Measurements from ENCODE around the gene CHM. TPM values are rescaled to one million over a fixed set of nuclear protein-coding genes. Genes with fewer than 3 reads are reported as not detected.
A peak's percentile ranks its signal among the peaks of the same experiment; 100 is the strongest.

CHM gene
- total and polyA plus RNA-seq, 12 donors, result 5.9 to 16.7 (median 12.5) TPM

DNA sequence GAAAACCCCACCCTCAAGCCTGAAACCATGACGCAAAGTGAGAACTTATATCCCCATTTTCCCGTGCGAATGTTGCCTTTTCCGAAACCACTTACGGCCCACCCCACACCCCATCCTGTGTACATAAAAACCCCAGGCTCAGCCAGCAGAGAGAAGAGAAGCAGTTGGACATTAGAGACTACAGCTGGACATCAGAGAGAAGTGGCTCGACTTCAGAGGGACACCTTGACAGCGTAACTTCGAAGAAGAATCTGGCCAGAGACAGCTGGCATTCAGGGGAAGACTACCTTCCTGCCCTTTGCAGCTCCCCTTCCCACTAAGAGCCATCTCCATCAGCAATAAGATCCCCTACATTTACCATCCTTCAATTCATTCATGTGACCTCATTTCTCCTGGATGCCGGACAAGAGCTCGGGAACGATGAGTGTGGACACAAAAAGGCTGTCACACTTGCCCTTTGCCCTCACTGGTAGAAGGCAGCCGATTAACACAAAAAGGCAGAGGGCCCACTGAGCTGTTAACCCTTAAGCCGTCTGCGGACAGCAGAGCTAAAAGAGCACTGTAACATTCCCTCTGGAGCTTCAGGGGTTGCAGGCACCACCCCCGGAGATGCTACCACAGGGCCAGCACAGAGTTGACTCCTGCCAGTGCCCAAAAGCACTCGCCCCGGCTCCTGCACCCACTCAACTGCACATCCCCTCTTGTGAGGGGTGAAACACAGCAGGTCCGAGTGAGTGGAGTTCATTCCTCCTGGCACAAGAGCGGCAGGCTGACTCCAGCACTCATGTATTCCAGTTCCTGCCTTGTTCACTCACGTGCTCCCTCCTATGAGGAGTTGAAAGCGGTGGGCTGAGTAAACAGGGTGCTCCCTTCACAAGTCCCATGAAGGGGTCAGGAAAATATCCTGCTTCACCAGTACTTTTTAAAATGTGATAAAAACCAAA is 7.5 kb downstream of the CHM start:
- Histone ChIP-seq H3K36me3 (no peaks in the 10 kb centered on the region), H3K27me3 (no peaks in the 10 kb centered on the region), H3K27ac (no peak overlapping the region), H3K4me1 (peaks cover 0 to 13% (median 0%) of the 10 kb centered on the region in 9 donors), H3K4me3 (no peak overlapping the region), H3K9me3 (no peaks in the 10 kb centered on the region)
- 66 to 71% methylated on average over 21 of the region's 21 CpGs for WGBS, 2 donors
- ATAC-seq, result peak in 2 of 8 donors; percentile 37 to 44
- no peak for DNase-seq
- intact Hi-C loops (cut with DNase I), result no loop called here
- TF ChIP-seq, protein P1, sequence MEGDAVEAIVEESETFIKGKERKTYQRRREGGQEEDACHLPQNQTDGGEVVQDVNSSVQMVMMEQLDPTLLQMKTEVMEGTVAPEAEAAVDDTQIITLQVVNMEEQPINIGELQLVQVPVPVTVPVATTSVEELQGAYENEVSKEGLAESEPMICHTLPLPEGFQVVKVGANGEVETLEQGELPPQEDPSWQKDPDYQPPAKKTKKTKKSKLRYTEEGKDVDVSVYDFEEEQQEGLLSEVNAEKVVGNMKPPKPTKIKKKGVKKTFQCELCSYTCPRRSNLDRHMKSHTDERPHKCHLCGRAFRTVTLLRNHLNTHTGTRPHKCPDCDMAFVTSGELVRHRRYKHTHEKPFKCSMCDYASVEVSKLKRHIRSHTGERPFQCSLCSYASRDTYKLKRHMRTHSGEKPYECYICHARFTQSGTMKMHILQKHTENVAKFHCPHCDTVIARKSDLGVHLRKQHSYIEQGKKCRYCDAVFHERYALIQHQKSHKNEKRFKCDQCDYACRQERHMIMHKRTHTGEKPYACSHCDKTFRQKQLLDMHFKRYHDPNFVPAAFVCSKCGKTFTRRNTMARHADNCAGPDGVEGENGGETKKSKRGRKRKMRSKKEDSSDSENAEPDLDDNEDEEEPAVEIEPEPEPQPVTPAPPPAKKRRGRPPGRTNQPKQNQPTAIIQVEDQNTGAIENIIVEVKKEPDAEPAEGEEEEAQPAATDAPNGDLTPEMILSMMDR (IDR thresholded peaks at IDR 0.05), result no peak

DNA sequence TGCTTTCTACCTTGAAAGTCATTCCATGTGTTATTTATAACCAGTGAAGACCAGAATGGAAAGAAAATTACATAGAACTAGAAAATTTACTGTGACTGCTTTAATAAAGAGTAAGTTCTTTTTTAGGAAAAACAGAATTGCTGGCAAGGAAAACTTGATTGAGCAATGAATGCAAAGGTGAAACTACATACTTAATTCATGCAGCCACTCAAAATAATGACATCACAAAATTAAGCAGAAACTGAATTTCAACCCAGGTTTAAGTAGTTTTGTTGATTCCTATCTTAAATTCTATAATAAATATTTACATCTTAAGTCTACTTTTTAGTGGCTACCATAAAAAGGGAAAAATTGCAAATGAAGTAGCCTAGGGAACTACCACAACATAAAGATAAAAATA is 14.0 kb downstream of the CHM start:
- Histone ChIP-seq H3K36me3 (no peaks in the 10 kb centered on the region), H3K27ac (no peak overlapping the region), H3K4me3 (no peak overlapping the region), H3K4me1 (peaks cover 0 to 25% (median 0%) of the 10 kb centered on the region in 9 donors), H3K9me3 (no peaks in the 10 kb centered on the region), H3K27me3 (no peaks in the 10 kb centered on the region)
- DNase-seq (no peak), ATAC-seq (no peak)
- intact Hi-C loops (cut with DNase I), result no loop called here
- TF ChIP-seq, protein P1 (IDR thresholded peaks at IDR 0.05), result no peak

DNA sequence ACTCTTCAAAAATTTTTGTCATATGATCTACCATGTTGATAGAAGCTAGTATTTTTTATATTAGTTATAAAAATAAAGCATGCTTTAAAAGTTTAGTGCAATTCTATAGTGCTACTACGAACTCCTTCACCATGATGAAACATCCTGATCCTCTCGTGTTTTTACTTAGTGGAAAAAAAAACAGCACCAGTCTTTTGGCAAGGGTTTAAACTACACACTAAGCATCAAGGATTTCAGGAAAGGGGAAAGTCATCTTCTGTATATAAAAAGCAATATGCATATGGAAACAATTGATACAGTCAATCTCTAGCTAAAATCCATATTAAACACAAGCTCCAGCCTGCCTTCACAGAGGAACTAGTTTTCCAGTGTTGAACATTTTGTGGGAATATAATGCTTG is 18.7 kb downstream of the CHM start:
- no peak for ATAC-seq
- no peaks in the 10 kb centered on the region for H3K27me3 ChIP-seq
- H3K36me3 ChIP-seq, result peaks cover 0 to 24% (median 0%) of the 10 kb centered on the region in 9 donors
- 44 to 57% methylated on average over 2 of the region's 2 CpGs for WGBS, 2 donors
- H3K4me3 ChIP-seq, result no peak overlapping the region
- H3K27ac ChIP-seq, result no peak overlapping the region
- intact Hi-C loops (cut with DNase I), result no loop called here
- H3K9me3 ChIP-seq, result no peaks in the 10 kb centered on the region
- H3K4me1 ChIP-seq, result peaks cover 0 to 25% (median 0%) of the 10 kb centered on the region in 9 donors
- no peak for DNase-seq
- TF ChIP-seq, protein P1 (IDR thresholded peaks at IDR 0.05), result no peak

DNA sequence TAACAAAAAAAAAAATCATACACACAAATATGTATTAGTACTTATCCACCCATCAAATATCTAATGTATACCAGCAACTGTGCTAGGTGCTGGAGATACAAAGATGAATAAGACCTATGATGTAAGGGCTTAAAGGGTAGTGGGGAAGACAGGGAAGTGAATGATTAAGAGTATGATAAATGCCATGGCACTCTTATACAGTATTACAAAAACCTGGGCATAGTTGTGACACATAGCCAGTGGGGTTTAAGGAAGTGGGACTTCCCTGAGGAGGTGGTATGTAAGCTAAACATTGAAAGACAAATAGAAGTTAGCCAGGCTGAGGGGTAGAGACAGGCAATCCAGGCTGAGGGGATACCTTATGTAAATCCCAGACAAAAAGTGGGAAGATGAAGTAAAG is 23.5 kb downstream of the CHM start:
- H3K27me3 ChIP-seq, result no peaks in the 10 kb centered on the region
- peaks cover 0 to 24% (median 0%) of the 10 kb centered on the region in 9 donors for H3K36me3 ChIP-seq
- no peak for DNase-seq
- no peaks in the 10 kb centered on the region for H3K9me3 ChIP-seq
- no peak overlapping the region for H3K27ac ChIP-seq
- ATAC-seq, result no peak
- TF ChIP-seq, protein P1 (IDR thresholded peaks at IDR 0.05), result no peak
- peaks cover 0 to 14% (median 0%) of the 10 kb centered on the region in 9 donors for H3K4me1 ChIP-seq
- H3K4me3 ChIP-seq, result no peak overlapping the region
- intact Hi-C loops (cut with DNase I), result no loop called here

All from heart right ventricle (tissue), 16 donors.